ENCODE results near the gene CLEC2A.

CLEC2A gene

GRCh38 chr12:9931245-9931644, 925 bp downstream of the CLEC2A start:
- DNase-seq = no peak

- no peak for DNase-seq
Measured at GRCh38 chr12:9928607-9929006, 3.6 kb downstream of the CLEC2A start.

DNA sequence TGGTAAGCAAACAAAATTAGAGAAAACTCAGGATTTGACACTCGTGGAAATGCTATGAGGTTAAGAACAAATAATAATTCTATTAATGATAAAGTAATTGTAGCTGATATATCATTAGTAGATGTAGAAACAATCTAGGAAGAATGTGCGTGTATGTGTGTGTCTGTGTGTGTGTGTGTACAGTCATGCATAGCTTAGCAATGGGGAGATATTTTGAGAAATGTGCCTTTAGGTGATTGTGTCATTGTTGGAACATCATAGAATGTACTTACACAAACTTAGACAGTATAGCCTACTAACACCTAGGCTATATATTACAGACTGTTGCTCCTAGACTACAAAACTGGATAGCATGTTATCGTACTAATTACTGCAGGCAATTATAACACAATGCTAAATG, 5.3 kb downstream of the CLEC2A start:
- DNase-seq = no peak

DNA sequence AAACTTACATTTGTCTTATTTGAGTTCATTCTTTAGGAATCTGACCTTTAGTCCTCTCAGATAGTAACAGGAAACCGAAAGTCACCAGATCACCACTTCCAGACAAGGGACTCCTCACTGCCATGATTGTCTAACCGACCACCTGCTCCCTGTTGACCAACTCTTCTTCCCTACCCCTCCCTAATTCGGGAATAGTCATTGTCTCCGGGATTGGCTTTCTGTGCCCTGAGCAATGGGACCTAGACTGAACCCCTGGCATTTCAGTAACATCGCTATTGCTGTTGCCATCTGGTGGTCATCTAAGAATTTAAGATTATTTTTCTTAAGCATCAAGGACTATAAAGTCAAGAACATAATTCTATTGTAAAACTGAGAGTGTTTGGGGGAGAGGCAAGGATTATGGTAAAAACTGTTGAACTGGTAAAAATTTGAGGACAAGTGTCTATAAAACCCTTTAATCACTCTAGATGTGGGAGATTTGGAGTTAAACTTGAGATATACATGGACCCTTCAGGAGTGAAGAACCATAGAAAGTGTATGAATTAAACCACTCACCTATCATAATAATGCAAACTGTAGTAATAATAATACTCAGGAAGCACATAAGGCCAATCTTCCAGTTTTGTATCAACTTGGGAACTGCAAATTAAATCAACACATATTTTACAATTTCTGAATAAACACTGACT, 6.3 kb downstream of the CLEC2A start:
- peak; percentile 33 to 59 for DNase-seq

- no peak for DNase-seq
Measured at GRCh38 chr12:9922429-9922828, 9.7 kb downstream of the CLEC2A start.

DNA sequence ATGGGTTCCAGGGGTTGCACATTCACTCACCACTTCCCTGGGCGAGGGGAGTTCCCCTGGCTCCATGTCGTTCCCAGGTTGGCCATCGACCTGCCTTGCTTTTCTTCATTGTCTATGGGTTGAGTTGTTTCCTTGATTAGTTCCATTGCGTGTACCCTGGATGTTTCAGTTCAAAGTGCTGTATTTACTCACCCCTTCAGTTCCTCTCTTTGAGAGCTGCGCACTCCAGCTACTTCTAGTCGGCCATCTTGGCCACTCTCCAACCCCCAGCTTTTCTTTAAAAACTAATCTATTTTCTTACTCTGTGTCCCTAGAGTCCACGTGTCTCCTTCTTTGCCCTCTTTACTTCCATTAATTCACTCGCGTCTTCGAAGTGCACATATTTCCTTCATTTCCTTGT, 11.7 kb downstream of the CLEC2A start:
- DNase-seq = no peak

DNA sequence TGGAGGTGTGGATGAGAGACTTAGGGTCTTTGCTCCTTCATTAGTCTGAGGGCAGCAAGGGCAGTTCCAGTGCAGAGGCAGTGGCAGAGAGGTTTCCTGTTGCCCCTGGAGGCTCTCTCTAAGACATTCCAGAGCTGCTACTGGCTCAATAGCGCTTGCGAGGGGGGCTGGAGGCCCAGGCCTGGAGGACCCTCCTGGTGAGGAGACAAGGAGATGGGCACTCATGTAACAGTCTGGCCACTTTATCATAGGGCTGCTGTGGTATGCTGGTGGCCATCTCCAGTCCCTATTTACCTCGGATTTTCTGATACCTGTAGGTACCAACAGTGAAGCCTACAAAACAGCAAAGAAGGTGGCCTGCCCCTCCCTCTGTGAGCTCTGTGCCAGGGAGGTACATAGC, 12.7 kb downstream of the CLEC2A start:
- DNase-seq = no peak

GRCh38 chr12:9911708-9912107, 20.5 kb downstream of the CLEC2A start:
- no peak for DNase-seq

DNA sequence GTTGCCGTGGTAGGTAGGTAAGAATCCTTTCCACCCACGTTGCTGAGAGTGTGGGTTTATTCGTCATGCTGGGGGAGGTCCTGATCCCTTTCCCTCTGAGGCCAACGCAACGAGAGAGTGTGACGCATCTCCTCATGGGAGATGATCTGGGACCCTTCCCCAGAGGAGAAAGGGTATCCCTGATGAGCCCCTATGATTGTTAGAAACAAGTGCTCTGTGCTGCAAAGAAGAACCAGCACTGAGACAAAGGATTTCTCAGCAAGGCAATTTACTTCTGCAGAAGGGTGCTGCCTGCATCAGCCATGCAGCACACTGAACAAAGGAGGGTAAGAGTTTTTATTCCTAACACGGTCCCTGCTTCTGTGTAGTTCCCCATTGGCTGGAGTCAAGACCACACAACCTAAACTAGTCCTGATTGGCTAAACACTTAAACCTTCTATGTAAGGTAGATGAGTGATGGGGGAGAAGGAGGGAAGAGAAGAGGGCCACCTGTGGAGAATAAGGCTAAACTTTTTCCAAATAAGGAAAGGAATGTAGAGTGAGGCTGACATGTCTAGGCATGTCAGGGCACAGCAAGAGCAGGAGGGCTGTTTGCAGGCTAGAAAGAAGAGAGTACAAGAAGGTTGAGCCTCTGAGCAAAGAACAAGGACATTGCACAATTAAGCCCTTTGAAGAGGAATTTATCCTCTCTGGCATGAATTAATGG, 21.3 kb downstream of the CLEC2A start:
- no peak for DNase-seq

GRCh38 chr12:9909724-9910123, 22.4 kb downstream of the CLEC2A start:
- DNase-seq = no peak

- no peak for DNase-seq
Measured at GRCh38 chr12:9908350-9908749, 23.8 kb downstream of the CLEC2A start.

DNA sequence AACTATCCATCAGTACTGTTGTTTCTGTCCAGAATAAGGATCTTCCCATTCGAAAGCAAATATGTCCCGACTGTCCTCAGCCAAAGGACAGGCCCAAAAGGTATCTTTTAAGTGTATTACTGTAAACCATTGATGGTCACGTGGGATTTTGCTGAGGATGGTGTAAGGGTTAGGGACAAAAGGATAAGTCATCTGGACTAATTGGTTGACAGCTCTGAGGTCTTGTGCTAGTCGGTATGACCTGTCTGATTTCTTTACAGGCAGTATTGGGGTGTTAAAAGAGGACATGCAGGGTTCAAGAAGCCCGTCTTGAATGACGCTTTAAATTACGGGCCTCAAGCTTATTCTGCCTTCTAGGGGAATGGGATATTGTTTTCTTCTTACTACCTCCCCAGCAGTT, 24.4 kb downstream of the CLEC2A start:
- no peak for DNase-seq

GRCh38 chr12:9906873-9907272, 25.3 kb downstream of the CLEC2A start:
- peak; percentile 8 to 16 for DNase-seq

GRCh38 chr12:9902539-9903228, 29.5 kb downstream of the CLEC2A start:
- no peak for DNase-seq

- no peak for DNase-seq
Measured at GRCh38 chr12:9900930-9901329, 31.2 kb downstream of the CLEC2A start.

- DNase-seq = no peak
Measured at GRCh38 chr12:9899209-9899608, 33.0 kb downstream of the CLEC2A start.

- DNase-seq = no peak
Measured at GRCh38 chr12:9897535-9897934, 34.6 kb downstream of the CLEC2A start.

GRCh38 chr12:9895215-9895971, 36.8 kb downstream of the CLEC2A start:
- DNase-seq = no peak

GRCh38 chr12:9888665-9889273, 43.4 kb downstream of the CLEC2A start:
- DNase-seq = no peak

DNA sequence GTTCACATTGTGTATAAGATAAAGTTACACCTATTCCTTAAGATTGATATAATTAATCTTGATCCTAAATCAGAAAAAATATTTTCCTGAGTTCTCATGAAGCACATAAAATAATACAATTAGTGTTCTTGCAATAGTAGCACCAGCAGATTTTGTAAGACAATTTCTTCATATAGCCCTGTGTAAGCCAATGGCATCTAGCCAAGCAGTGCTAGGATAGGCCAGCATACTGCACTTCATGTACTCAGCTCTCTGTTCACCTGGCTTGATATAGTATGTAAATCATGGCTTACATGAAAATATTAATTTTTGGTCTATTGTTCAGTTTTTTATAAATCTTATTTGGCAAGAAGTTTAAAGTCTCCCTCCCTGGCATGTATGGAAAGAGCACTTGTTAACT, 49.0 kb downstream of the CLEC2A start:
- DNase-seq = no peak

- DNase-seq = no peak
Measured at GRCh38 chr12:9881988-9882387, 50.2 kb downstream of the CLEC2A start.

DNA sequence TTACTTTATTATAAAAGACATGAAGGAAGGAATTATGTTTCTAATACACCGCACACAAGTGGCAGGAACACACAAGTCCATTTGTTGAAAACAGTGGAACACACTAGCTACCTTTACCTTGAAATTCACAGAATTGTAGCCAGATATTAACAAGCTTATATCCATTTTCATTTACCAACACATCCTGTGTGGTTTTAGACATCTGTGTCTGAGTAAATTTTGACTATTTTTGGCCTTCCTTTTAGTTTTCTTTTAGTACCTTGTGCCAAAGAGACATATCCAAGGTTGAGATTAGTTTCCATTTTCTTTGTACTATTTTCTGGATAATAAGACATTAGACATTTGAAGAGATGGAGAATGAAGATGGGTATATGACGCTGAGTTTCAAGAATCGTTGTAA, 50.9 kb downstream of the CLEC2A start, which contains the start of gene KLRF2:
TSS of gene KLRF2 (plus strand) at position 244 of the 400 bp plus-strand sequence. CDS start at position 351, 107 bp downstream.
- no peak for DNase-seq
